SK-N-SH treated with all-trans-retinoic acid at 6 μM for 48 hours (cell line): ENCODE measurements around the gene ILKAP.

ENCODE experiments used
- ATAC-seq: fragments of 200-7000 bp; cut with Tn5 transposase; 3 replicates; pipeline ENCODE4 v1.9.1; 2020; ENCODE audit warnings: mild to moderate bottlenecking, moderate library complexity
- ARNTL ChIP-seq: fragments of 450-650 bp; formaldehyde crosslinking; IDR thresholded peaks from 2 replicates; pipeline ENCODE4 v1.5.0; 2020; ENCODE audit warnings: low read depth, mild to moderate bottlenecking, moderate library complexity, borderline replicate concordance
- BACH2 ChIP-seq: fragments of 250-450 bp; sonication (Bioruptor Pico); IDR thresholded peaks from 2 replicates; pipeline ENCODE4 v1.9.0; 2021; ENCODE audit warnings: mild to moderate bottlenecking, borderline replicate concordance
- CREB5 ChIP-seq: fragments of 250-450 bp; sonication (Bioruptor Pico); IDR thresholded peaks from 2 replicates; pipeline ENCODE4 v1.5.1; 2020; ENCODE audit warnings: low read depth, mild to moderate bottlenecking, moderate library complexity
- CSRNP3 ChIP-seq: fragments of 250-450 bp; sonication (Bioruptor Pico); IDR thresholded peaks from 2 replicates; pipeline ENCODE4 v1.5.1; 2021; ENCODE audit warnings: mild to moderate bottlenecking, moderate library complexity
- ESRRG ChIP-seq: fragments of 250-450 bp; sonication (Bioruptor Pico); IDR thresholded peaks from 2 replicates; pipeline ENCODE4 v1.6.1; 2021; ENCODE audit warnings: mild to moderate bottlenecking
- GLIS3 ChIP-seq: fragments of 250-450 bp; sonication (Bioruptor Pico); IDR thresholded peaks from 2 replicates; pipeline ENCODE4 v1.5.0; 2020; ENCODE audit warnings: mild to moderate bottlenecking, moderate library complexity
- ISL1 ChIP-seq: fragments of 250-450 bp; sonication (Bioruptor Pico); IDR thresholded peaks from 2 replicates; pipeline ENCODE4 v2.1.2; 2022; ENCODE audit warnings: mild to moderate bottlenecking, moderate library complexity
- OSR1 ChIP-seq: fragments of 250-450 bp; sonication (Bioruptor Pico); IDR thresholded peaks from 2 replicates; pipeline ENCODE4 v1.8.0; 2022; ENCODE audit warnings: moderate library complexity, mild to moderate bottlenecking, inconsistent platforms
- PPARA ChIP-seq: fragments of 250-450 bp; sonication (Bioruptor Pico); IDR thresholded peaks from 2 replicates; pipeline ENCODE4 v1.5.0; 2020; ENCODE audit warnings: mild to moderate bottlenecking, borderline replicate concordance
- SNAI2 ChIP-seq: fragments of 250-450 bp; sonication (Bioruptor Pico); IDR thresholded peaks from 2 replicates; pipeline ENCODE4 v1.5.0; 2020; ENCODE audit warnings: mild to moderate bottlenecking, moderate library complexity
- TCF4 ChIP-seq: fragments of 250-450 bp; sonication (Bioruptor Pico); IDR thresholded peaks from 2 replicates; pipeline ENCODE4 v1.8.0; 2021; ENCODE audit warnings: mild to moderate bottlenecking, moderate library complexity, borderline replicate concordance
- ZC3H10 ChIP-seq: fragments of 250-450 bp; sonication (Bioruptor Pico); IDR thresholded peaks from 2 replicates; pipeline ENCODE4 v1.5.1; 2021; ENCODE audit warnings: mild to moderate bottlenecking, moderate library complexity
- ZFP3 ChIP-seq: fragments of 250-450 bp; sonication (Bioruptor Pico); IDR thresholded peaks from 2 replicates; pipeline ENCODE4 v1.5.0; 2020; ENCODE audit warnings: mild to moderate bottlenecking, moderate library complexity
- ZNF565 ChIP-seq: fragments of 450-650 bp; formaldehyde crosslinking; conservative IDR thresholded peaks from 2 replicates; pipeline ENCODE4 v1.5.0; 2020; ENCODE audit warnings: low read depth, mild to moderate bottlenecking, moderate library complexity
- ZNF8 ChIP-seq: fragments of 450-650 bp; formaldehyde crosslinking; IDR thresholded peaks from 2 replicates; pipeline ENCODE4 v1.5.0; 2020; ENCODE audit warnings: mild to moderate bottlenecking, moderate library complexity
- TF ChIP-seq, protein P1 (sequence below): fragments of 250-450 bp; sonication (Bioruptor Pico); IDR thresholded peaks from 2 replicates; pipeline ENCODE4 v1.5.0; 2020; ENCODE audit warnings: mild to moderate bottlenecking, moderate library complexity
- TF ChIP-seq, protein P2 (sequence below): fragments of 250-450 bp; sonication (Bioruptor Pico); IDR thresholded peaks from 2 replicates; pipeline ENCODE4 v1.8.0; 2021; ENCODE audit warnings: low read depth, mild to moderate bottlenecking, moderate library complexity, borderline replicate concordance

ILKAP gene

DNA sequence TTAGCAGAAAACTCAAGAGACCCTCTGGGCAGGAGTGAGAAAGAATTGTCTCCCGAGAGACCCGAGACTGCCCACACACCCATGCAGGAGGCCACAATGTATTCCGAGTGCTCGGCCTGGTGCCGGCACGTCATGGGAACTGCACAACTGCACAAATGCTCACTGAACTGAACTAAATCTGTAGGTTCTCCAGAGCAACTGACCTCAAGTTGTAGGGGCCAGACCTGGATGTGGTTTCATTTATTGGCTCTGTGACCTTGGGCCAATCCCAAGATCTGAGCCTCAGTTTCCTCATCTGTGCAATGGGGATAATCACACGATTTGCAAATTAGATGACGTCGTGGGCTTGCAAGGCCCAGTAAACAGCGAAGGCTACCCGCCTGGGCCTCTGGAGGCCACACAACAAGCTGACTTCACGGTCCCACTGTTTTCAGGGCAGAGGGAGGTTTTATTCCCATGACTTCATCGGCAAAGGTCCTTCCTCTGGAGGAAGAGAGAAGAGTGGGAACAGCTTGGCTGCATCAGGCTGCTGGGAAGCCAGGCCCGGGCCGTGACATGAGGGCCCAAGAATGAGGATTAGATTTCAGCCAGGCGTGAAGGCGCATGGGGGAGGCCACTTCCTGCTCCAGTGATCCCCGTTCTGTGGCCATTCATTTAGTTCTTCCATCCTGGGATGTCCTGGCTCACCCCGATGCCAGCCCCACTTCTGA lies 48.3 kb downstream of the ILKAP start (continued):
- TF ChIP-seq ZNF8 (CRISPR knock-in tag) = no peak
- TF ChIP-seq ARNTL (CRISPR knock-in tag) = no peak
- TF ChIP-seq CSRNP3 (CRISPR knock-in tag) = no peak
- TF ChIP-seq TCF4 = no peak
- TF ChIP-seq, protein P1, sequence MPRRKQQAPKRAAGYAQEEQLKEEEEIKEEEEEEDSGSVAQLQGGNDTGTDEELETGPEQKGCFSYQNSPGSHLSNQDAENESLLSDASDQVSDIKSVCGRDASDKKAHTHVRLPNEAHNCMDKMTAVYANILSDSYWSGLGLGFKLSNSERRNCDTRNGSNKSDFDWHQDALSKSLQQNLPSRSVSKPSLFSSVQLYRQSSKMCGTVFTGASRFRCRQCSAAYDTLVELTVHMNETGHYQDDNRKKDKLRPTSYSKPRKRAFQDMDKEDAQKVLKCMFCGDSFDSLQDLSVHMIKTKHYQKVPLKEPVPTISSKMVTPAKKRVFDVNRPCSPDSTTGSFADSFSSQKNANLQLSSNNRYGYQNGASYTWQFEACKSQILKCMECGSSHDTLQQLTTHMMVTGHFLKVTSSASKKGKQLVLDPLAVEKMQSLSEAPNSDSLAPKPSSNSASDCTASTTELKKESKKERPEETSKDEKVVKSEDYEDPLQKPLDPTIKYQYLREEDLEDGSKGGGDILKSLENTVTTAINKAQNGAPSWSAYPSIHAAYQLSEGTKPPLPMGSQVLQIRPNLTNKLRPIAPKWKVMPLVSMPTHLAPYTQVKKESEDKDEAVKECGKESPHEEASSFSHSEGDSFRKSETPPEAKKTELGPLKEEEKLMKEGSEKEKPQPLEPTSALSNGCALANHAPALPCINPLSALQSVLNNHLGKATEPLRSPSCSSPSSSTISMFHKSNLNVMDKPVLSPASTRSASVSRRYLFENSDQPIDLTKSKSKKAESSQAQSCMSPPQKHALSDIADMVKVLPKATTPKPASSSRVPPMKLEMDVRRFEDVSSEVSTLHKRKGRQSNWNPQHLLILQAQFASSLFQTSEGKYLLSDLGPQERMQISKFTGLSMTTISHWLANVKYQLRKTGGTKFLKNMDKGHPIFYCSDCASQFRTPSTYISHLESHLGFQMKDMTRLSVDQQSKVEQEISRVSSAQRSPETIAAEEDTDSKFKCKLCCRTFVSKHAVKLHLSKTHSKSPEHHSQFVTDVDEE (CRISPR knock-in tag) = no peak

DNA sequence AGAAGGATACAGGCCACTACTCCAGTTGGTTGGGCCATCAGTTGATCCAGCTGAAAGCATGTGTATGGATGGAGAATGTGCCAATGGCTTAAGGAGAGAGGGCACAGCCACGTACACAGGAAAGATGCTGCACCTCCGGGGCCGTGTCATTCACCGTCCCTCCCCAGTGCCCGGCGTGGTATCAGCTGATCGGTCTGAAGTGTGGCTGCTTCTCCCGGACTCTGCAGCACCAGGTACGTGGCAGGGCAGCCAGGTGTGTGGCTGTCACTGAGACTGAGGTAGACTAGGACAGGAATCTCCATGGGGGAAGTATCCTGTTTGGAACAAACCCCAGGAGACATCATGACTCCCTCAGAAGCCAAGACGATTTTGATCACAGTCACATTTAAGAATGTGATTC lies 48.9 kb downstream of the ILKAP start:
- TF ChIP-seq PPARA = no peak
- TF ChIP-seq ARNTL (CRISPR knock-in tag) = no peak
- TF ChIP-seq SNAI2 = no peak
- no peak for TF ChIP-seq ZFP3
- ATAC-seq = no peak

DNA sequence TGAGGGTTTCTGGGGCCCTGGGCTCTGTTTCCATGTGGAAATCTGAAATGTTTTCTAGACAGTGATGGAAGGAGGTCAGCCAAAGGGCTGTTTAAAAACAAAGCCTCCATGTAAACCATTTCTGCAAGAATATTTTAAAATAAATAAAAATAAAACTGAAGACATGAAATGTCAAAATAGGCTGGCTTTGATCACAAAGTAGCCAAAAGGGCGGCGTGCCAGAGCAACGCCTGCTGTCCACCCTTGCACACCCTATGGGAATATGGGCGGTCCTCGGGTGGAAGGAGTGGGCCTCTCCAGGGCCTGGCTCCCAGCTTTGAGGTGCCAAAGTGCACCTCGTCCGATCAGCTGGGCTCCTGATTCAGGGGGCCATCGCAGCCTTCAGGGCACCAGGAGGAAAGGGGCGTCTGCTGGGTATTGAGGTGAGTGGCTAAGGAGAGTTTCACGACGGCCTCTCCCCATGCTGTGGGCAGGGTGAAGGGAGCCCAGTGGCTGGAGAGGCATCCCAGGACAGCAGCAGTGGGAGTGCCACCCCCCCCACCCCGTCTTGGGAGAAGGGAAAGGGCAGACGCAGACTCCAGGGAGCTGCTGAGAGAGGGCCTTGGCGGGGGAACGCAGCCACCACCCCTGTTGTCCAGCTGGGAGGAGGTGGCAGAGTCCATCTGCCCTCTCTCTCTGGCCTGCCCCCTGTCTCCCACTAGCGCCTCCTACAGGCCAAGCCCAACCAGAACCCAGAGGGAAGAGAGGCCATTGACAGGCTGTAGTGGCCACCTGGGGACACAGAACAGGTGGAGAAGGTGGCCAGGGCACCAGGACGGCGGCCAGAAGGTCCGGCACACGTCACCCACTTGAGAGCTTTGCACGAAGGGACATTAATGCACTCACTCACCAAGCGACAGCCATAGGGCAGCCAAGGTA lies 50.5 kb downstream of the ILKAP start:
- no peak for TF ChIP-seq GLIS3 (CRISPR knock-in tag)
- no peak for TF ChIP-seq BACH2 (CRISPR knock-in tag)
- no peak for TF ChIP-seq TCF4
- TF ChIP-seq, protein P2, sequence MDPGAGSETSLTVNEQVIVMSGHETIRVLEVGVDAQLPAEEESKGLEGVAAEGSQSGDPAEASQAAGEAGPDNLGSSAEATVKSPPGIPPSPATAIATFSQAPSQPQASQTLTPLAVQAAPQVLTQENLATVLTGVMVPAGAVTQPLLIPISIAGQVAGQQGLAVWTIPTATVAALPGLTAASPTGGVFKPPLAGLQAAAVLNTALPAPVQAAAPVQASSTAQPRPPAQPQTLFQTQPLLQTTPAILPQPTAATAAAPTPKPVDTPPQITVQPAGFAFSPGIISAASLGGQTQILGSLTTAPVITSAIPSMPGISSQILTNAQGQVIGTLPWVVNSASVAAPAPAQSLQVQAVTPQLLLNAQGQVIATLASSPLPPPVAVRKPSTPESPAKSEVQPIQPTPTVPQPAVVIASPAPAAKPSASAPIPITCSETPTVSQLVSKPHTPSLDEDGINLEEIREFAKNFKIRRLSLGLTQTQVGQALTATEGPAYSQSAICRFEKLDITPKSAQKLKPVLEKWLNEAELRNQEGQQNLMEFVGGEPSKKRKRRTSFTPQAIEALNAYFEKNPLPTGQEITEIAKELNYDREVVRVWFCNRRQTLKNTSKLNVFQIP = no peak
- no peak for TF ChIP-seq CSRNP3 (CRISPR knock-in tag)
- no peak for TF ChIP-seq ESRRG (CRISPR knock-in tag)
- TF ChIP-seq CREB5 (CRISPR knock-in tag) = no peak
- TF ChIP-seq ARNTL (CRISPR knock-in tag) = no peak
- ATAC-seq = no peak

- ATAC-seq = no peak
- TF ChIP-seq, protein P2 = no peak
- TF ChIP-seq ISL1 (CRISPR knock-in tag) (no peak), OSR1 (CRISPR knock-in tag) (no peak), ZNF565 (no peak), ZC3H10 (CRISPR knock-in tag) (no peak), ESRRG (CRISPR knock-in tag) (no peak), GLIS3 (CRISPR knock-in tag) (no peak), CREB5 (CRISPR knock-in tag) (no peak), SNAI2 (no peak), PPARA (no peak)
- TF ChIP-seq, protein P1 (CRISPR knock-in tag) = no peak
Measured at GRCh38 chr2:238151628-238152235, 51.8 kb downstream of the ILKAP start.
